Spinal cord (tissue), 10 donors: ENCODE data around the gene GHRH. TPM values are rescaled to one million over a fixed set of nuclear protein-coding genes. Genes with fewer than 3 reads are reported as not detected.

Experiments
- DNase-seq, 6 donors: peaks; one replicate each; pipeline versions ENCODE4 v3.0.0 to v3.0.0-alpha.2; 2013 to 2015; ENCODE audit warnings: low spot score in 6 of 6, low read depth in 4 of 6
- H3K27ac ChIP-seq: one replicate; pipeline ENCODE4 v1.5.1; 2013; ENCODE audit warnings: low read depth, low read length, control low read depth
- H3K27me3 ChIP-seq: one replicate; pipeline ENCODE4 v1.6.1; 2013; ENCODE audit warnings: low read length; ENCODE audit not compliant: control insufficient read depth, insufficient read depth
- H3K36me3 ChIP-seq: one replicate; pipeline ENCODE4 v1.6.1; 2013; ENCODE audit warnings: low read length; ENCODE audit not compliant: control insufficient read depth, insufficient read depth
- H3K4me1 ChIP-seq: one replicate; pipeline ENCODE4 v1.6.1; 2013; ENCODE audit warnings: low read length; ENCODE audit not compliant: control insufficient read depth, insufficient read depth
- H3K4me3 ChIP-seq: one replicate; pipeline ENCODE4 v1.5.1; 2013; ENCODE audit warnings: low read depth, low read length, control low read depth
- H3K9me3 ChIP-seq: one replicate; pipeline ENCODE4 v1.6.1; 2013; ENCODE audit warnings: low read length; ENCODE audit not compliant: control insufficient read depth, insufficient read depth
- WGBS: methylation state at CpG from one replicate; pipeline ENCODE4 v1.1.5; 2013; ENCODE audit warnings: missing lambda C conversion rate; ENCODE audit not compliant: insufficient coverage; 5-methylcytosine and 5-hydroxymethylcytosine counted together
- polyA plus RNA-seq, 2 donors: library from polyadenylated mRNA; unstranded; fragments of 120-200 nt; gene quantifications; one replicate each; pipeline ENCODE4 v1.2.1, GENCODE V29; 2013; ENCODE audit not compliant: insufficient read length in 2 of 2
- total RNA-seq, 2 donors: library from RNA; depleted of rRNA in 1 of 2; stranded (reverse); fragments of 120-200 nt in 1 of 2; fragments of >200 nt in 1 of 2; gene quantifications; one replicate each; pipeline versions ENCODE4 v1.2.3 to v1.2.4, GENCODE V29; 2013 to 2014
- donor health status: healthy.

Gene GHRH
- total and polyA plus RNA-seq, 4 donors = not detected

GRCh38 chr20:37243076-37243936 is 18.3 kb downstream of the GHRH start:
- Histone ChIP-seq H3K27ac (peak overlapping the region; percentile 33), H3K27me3 (no peaks in the 10 kb centered on the region), H3K36me3 (peaks cover 19% of the 10 kb centered on the region), H3K9me3 (no peaks in the 10 kb centered on the region), H3K4me3 (no peak overlapping the region), H3K4me1 (peaks cover 42% of the 10 kb centered on the region)
- DNase-seq = no peak
- WGBS = 87% methylated on average over 13 of the region's 16 CpGs

DNA sequence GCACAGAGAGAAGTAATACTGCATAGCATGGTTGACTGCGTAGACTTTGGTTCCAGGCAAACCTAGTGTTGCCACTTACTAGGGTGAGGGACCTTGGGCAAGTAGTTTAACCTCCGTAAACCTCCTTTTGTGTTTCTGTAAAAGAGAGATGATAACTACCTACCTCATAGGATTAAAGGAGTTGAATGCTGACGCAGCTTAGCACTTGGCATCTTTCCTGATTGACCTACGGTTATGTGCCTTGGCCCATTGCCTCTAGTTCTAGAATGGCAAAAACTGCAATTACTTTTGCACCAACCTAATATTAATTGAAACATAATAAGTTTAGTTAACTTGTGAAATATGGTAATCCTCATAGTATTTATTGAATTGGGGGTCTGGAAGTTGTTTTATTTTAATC is 19.1 kb downstream of the GHRH start:
- no peaks in the 10 kb centered on the region for H3K27me3 ChIP-seq
- no peak overlapping the region for H3K27ac ChIP-seq
- DNase-seq = no peak
- WGBS = 100% methylated on average over 1 of the region's 4 CpGs
- H3K4me3 ChIP-seq = no peak overlapping the region
- peaks cover 25% of the 10 kb centered on the region for H3K36me3 ChIP-seq
- no peaks in the 10 kb centered on the region for H3K9me3 ChIP-seq
- H3K4me1 ChIP-seq = peaks cover 42% of the 10 kb centered on the region

GRCh38 chr20:37240337-37241067 is 21.1 kb downstream of the GHRH start:
- Histone ChIP-seq H3K9me3 (no peaks in the 10 kb centered on the region), H3K4me1 (peaks cover 35% of the 10 kb centered on the region), H3K27me3 (no peaks in the 10 kb centered on the region), H3K27ac (no peak overlapping the region), H3K36me3 (peaks cover 44% of the 10 kb centered on the region), H3K4me3 (no peak overlapping the region)
- DNase-seq = peak in 2 of 6 donors; percentile 51 to 72
- WGBS = 63% methylated on average over 2 of the region's 3 CpGs

- WGBS = 13% methylated on average over 1 of the region's 1 CpG
- no peak overlapping the region for H3K4me3 ChIP-seq
- no peaks in the 10 kb centered on the region for H3K9me3 ChIP-seq
- no peak overlapping the region for H3K27ac ChIP-seq
- no peaks in the 10 kb centered on the region for H3K27me3 ChIP-seq
- peak in 5 of 6 donors; percentile 55 to 95 (median 62) for DNase-seq
- peaks cover 55% of the 10 kb centered on the region for H3K36me3 ChIP-seq
- H3K4me1 ChIP-seq = peaks cover 20% of the 10 kb centered on the region
Measured at GRCh38 chr20:37238935-37239451, 22.6 kb downstream of the GHRH start.

DNA sequence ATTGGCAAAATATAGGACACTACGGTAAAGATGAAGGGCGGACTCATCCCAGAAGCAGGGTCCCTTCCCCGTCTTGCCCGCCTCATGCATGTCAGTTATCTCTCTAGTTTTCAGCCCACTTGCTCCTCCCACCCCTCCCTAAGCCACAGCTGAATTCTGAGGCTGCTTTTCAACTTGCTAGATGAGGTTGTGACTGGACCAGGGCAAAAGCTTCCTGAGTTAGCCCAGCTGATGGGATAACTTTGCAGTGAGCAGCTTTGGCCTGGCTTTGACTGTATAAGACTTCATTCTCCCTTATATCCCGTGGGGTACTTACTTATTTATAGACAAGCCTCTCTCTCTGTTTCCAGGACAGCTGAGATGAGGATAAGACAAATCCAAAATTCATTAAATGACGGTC is 23.2 kb downstream of the GHRH start:
- Histone ChIP-seq H3K9me3 (no peaks in the 10 kb centered on the region), H3K27ac (no peak overlapping the region), H3K27me3 (no peaks in the 10 kb centered on the region), H3K4me1 (peaks cover 15% of the 10 kb centered on the region), H3K4me3 (no peak overlapping the region), H3K36me3 (peaks cover 55% of the 10 kb centered on the region)
- no peak for DNase-seq
- WGBS = 87% methylated on average over 4 of the region's 6 CpGs

GRCh38 chr20:37237656-37238055 is 24.0 kb downstream of the GHRH start:
- Histone ChIP-seq H3K9me3 (no peaks in the 10 kb centered on the region), H3K27ac (no peak overlapping the region), H3K36me3 (peaks cover 50% of the 10 kb centered on the region), H3K4me3 (no peak overlapping the region), H3K27me3 (no peaks in the 10 kb centered on the region), H3K4me1 (peaks cover 10% of the 10 kb centered on the region)
- 100% methylated on average over 2 of the region's 5 CpGs for WGBS
- no peak for DNase-seq

- no peak overlapping the region for H3K4me3 ChIP-seq
- DNase-seq = no peak
- H3K27ac ChIP-seq = no peak overlapping the region
- H3K36me3 ChIP-seq = peaks cover 50% of the 10 kb centered on the region
- H3K27me3 ChIP-seq = no peaks in the 10 kb centered on the region
- H3K4me1 ChIP-seq = peaks cover 15% of the 10 kb centered on the region
- 94% methylated on average over 3 of the region's 4 CpGs for WGBS
- H3K9me3 ChIP-seq = no peaks in the 10 kb centered on the region
Measured at GRCh38 chr20:37236462-37236861, 25.2 kb downstream of the GHRH start.

DNA sequence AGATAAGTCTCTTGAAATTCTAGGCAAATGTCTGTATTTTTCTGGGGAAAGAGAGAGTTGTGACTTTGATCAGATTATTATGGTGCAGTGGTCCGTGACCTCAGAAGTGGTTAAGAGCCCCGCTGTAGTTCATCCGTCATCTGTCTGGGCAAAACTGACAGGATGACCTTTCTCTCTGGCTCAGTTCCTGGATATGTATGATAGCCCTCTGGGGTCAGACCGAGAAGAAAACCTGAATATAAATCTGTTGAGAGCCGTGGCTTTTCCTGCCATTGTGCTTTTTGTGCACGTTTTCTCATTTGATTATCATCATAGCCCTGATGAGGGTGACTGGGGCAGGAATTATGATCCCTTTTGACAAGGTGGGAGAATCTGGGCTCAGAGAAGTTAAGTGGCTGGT is 26.5 kb downstream of the GHRH start:
- Histone ChIP-seq H3K9me3 (no peaks in the 10 kb centered on the region), H3K27me3 (no peaks in the 10 kb centered on the region), H3K4me1 (peaks cover 21% of the 10 kb centered on the region), H3K36me3 (peaks cover 60% of the 10 kb centered on the region), H3K4me3 (no peak overlapping the region), H3K27ac (no peak overlapping the region)
- DNase-seq = peak in 1 of 6 donors; percentile 35
- WGBS = 84% methylated on average over 6 of the region's 6 CpGs

DNA sequence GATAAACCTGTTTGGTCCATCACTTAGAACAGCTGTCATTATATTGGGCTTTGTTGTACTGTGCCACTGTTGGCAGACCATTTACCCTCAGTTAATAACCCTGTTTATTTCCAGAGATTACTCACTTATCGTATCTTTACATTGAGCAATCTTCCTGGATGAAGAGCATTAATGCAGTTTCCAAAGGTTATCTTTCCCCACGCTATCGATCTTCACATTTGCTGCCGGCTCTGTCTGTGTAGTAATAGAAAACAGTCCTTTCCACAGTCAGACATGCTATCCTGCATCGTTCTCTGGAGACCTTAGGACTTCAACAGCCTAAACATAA is 27.4 kb downstream of the GHRH start:
- no peaks in the 10 kb centered on the region for H3K9me3 ChIP-seq
- no peak overlapping the region for H3K27ac ChIP-seq
- DNase-seq = peak in 1 of 6 donors; percentile 43
- peaks cover 63% of the 10 kb centered on the region for H3K36me3 ChIP-seq
- H3K4me1 ChIP-seq = peaks cover 15% of the 10 kb centered on the region
- H3K4me3 ChIP-seq = no peak overlapping the region
- WGBS = 100% methylated on average over 2 of the region's 5 CpGs
- H3K27me3 ChIP-seq = no peaks in the 10 kb centered on the region
